GM12874 (cell line): ENCODE results near the gene PSMG3.

Experiments used
- CTCF ChIP-seq: IDR thresholded peaks from 2 replicates; pipeline ENCODE4 v1.5.1; 2011; ENCODE audit warnings: low read depth, mild to moderate bottlenecking, control low read depth, low read length, moderate library complexity; ENCODE audit not compliant: insufficient read depth

Gene PSMG3

GRCh38 chr7:1596181-1597043, 26.6 kb upstream of the PSMG3 start:
- TF ChIP-seq CTCF = no peak

- no peak for TF ChIP-seq CTCF
These were observed 25.8 kb upstream of the PSMG3 start for GRCh38 chr7:1595636-1596035.

- TF ChIP-seq CTCF = no peak
These were observed 25.2 kb upstream of the PSMG3 start for GRCh38 chr7:1595027-1595426.

GRCh38 chr7:1593904-1594421, 24.1 kb upstream of the PSMG3 start:
- no peak for TF ChIP-seq CTCF

GRCh38 chr7:1593091-1593866, 23.4 kb upstream of the PSMG3 start:
- TF ChIP-seq CTCF = peak; percentile 63

- TF ChIP-seq CTCF = no peak
These were observed 22.6 kb upstream of the PSMG3 start for GRCh38 chr7:1592299-1592871.

GRCh38 chr7:1591876-1592275, 22.0 kb upstream of the PSMG3 start:
- TF ChIP-seq CTCF = no peak
